Erythroblast (primary cell): ENCODE results near the gene MEGF10.

ENCODE experiments used
- GATA1 ChIP-seq: IDR thresholded peaks from 2 replicates; pipeline ENCODE4 v1.6.1; 2011; ENCODE audit warnings: low read depth, mild to moderate bottlenecking, control low read depth, low read length, moderate library complexity
- POLR2A ChIP-seq: IDR thresholded peaks from 2 replicates; pipeline ENCODE4 v1.6.1; 2011; ENCODE audit warnings: mild to moderate bottlenecking, low read length

DNA sequence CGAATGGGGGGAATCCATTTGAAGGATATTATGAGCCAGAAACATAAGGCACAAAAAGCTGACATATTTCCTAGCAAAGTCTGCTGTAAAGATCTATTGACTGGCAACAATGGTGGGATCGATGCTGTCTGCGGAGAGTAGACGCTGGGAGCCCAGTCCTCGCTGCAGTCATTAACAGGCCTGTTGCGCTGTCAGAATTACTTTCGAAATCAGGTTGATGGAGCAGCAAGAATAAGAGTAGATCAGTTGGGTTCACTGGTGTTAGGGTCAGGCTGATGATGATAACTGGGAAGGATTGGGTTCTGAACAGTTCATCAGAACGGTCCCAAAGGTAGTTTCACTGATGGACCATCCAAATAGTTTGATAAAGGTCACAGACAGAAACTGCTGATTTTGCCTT, 87.1 kb downstream of the MEGF10 start:
- TF ChIP-seq POLR2A (no peak), GATA1 (no peak)
